Measurements from ENCODE around the gene WBP1. TPM values are rescaled to one million over a fixed set of nuclear protein-coding genes. Genes with fewer than 3 reads are reported as not detected.
"Not testable (repeated sequence)": the region's sequence is repeated elsewhere in the genome, so short reads cannot be mapped to it uniquely, and the experiment has no call there.

The WBP1 gene
- polyA plus RNA-seq (ENCODE audit: insufficient read depth in 1 of 5, insufficient read length in 5 of 5, low replicate concordance in 1 of 5), result 100 to 1,000 TPM in 4 of 5 donors, 10 to 100 TPM in 1; 95.7 to 134 (median 113) TPM
- long read RNA-seq, donor 1, transcript WBP1-209 (3 exons, 847 nt), result minor isoform, 6 of 82 reads
- long read RNA-seq, donor 1, transcript WBP1-201 (4 exons, 1,294 nt), result major isoform, 59 of 82 reads
- long read RNA-seq, donor 1, transcript WBP1-212 (3 exons, 919 nt), result minor isoform, 9 of 82 reads
- long read RNA-seq, donor 1, partial matches to known transcripts, result 0 of 82 reads
- long read RNA-seq, donor 1, other reads (novel, unspliced or antisense), result 0 of 82 reads
- long read RNA-seq, donor 2, transcript WBP1-212 (3 exons, 919 nt), result minor isoform, 7 of 62 reads
- long read RNA-seq, donor 2, transcript WBP1-201 (4 exons, 1,294 nt), result major isoform, 26 of 62 reads
- long read RNA-seq, donor 2, transcript WBP1-209 (3 exons, 847 nt), result minor isoform, 7 of 62 reads
- long read RNA-seq, donor 2, partial matches to known transcripts, result 22 of 62 reads
- long read RNA-seq, donor 2, other reads (novel, unspliced or antisense), result 0 of 62 reads
- long read RNA-seq, donor 3, transcript WBP1-212 (3 exons, 919 nt), result minor isoform, 14 of 58 reads
- long read RNA-seq, donor 3, transcript WBP1-209 (3 exons, 847 nt), result minor isoform, 6 of 58 reads
- long read RNA-seq, donor 3, transcript WBP1-201 (4 exons, 1,294 nt), result major isoform, 27 of 58 reads
- long read RNA-seq, donor 3, partial matches to known transcripts, result 7 of 58 reads
- long read RNA-seq, donor 3, other reads (novel, unspliced or antisense), result 0 of 58 reads
- long read RNA-seq, donor 4, transcript WBP1-201 (4 exons, 1,294 nt), result major isoform, 20 of 46 reads
- long read RNA-seq, donor 4, transcript WBP1-212 (3 exons, 919 nt), result minor isoform, 5 of 46 reads
- long read RNA-seq, donor 4, partial matches to known transcripts, result 11 of 46 reads
- long read RNA-seq, donor 4, other reads (novel, unspliced or antisense), result 0 of 46 reads
- long read RNA-seq, donor 5, transcript WBP1-209 (3 exons, 847 nt), result minor isoform, 7 of 76 reads
- long read RNA-seq, donor 5, transcript WBP1-201 (4 exons, 1,294 nt), result major isoform, 51 of 76 reads
- long read RNA-seq, donor 5, transcript WBP1-212 (3 exons, 919 nt), result minor isoform, 11 of 76 reads
- long read RNA-seq, donor 5, partial matches to known transcripts, result 0 of 76 reads
- long read RNA-seq, donor 5, other reads (novel, unspliced or antisense), result 0 of 76 reads
- long read RNA-seq, donor 6, transcript WBP1-209 (3 exons, 847 nt), result minor isoform, 5 of 78 reads
- long read RNA-seq, donor 6, transcript WBP1-201 (4 exons, 1,294 nt), result major isoform, 49 of 78 reads
- long read RNA-seq, donor 6, transcript WBP1-212 (3 exons, 919 nt), result minor isoform, 8 of 78 reads
- long read RNA-seq, donor 6, partial matches to known transcripts, result 11 of 78 reads
- long read RNA-seq, donor 6, other reads (novel, unspliced or antisense), result 0 of 78 reads
- long read RNA-seq, donor 7, transcript WBP1-212 (3 exons, 919 nt), result minor isoform, 6 of 48 reads
- long read RNA-seq, donor 7, transcript WBP1-201 (4 exons, 1,294 nt), result major isoform, 34 of 48 reads
- long read RNA-seq, donor 7, partial matches to known transcripts, result 0 of 48 reads
- long read RNA-seq, donor 7, other reads (novel, unspliced or antisense), result 0 of 48 reads
- long read RNA-seq, donor 8, transcript WBP1-201 (4 exons, 1,294 nt), result major isoform, 13 of 40 reads
- long read RNA-seq, donor 8, transcript WBP1-212 (3 exons, 919 nt), result minor isoform, 8 of 40 reads
- long read RNA-seq, donor 8, partial matches to known transcripts, result 14 of 40 reads
- long read RNA-seq, donor 8, other reads (novel, unspliced or antisense), result 0 of 40 reads

GRCh38 chr2:74458132-74458937, at the start of gene WBP1:
WBP1 (plus strand) TSS chr2:74458438; CDS start chr2:74458603, 165 bp downstream.
- peak; percentile 99 to 100 for DNase-seq

- no peak for DNase-seq
Observed at GRCh38 chr2:74413001-74413698, 45.1 kb upstream of the WBP1 start.

- DNase-seq, result no peak
Observed at GRCh38 chr2:74414441-74414840, 43.8 kb upstream of the WBP1 start.

GRCh38 chr2:74414881-74415761, 43.1 kb upstream of the WBP1 start:
- DNase-seq, result peak; percentile 52 to 60

- no peak for DNase-seq
Observed at GRCh38 chr2:74415762-74416395, 42.4 kb upstream of the WBP1 start.

- DNase-seq, result no peak
Observed at GRCh38 chr2:74416778-74417177, 41.5 kb upstream of the WBP1 start.

GRCh38 chr2:74417197-74417596, 41.0 kb upstream of the WBP1 start:
- DNase-seq, result no peak

GRCh38 chr2:74417763-74418162, 40.5 kb upstream of the WBP1 start:
- DNase-seq, result no peak

GRCh38 chr2:74418312-74418711, 39.9 kb upstream of the WBP1 start:
- DNase-seq, result no peak

GRCh38 chr2:74419345-74419744, 38.9 kb upstream of the WBP1 start:
- DNase-seq, result no peak

- DNase-seq, result no peak
Observed at GRCh38 chr2:74420006-74420405, 38.2 kb upstream of the WBP1 start.

GRCh38 chr2:74420443-74421103, 37.7 kb upstream of the WBP1 start:
- DNase-seq, result not testable (repeated sequence)

GRCh38 chr2:74421221-74421870, 36.9 kb upstream of the WBP1 start, which contains the start of the genes C2orf81 and WDR54:
C2orf81 (minus strand) TSS chr2:74421619; CDS start chr2:74421560, 59 bp downstream.
WDR54 (plus strand) TSS chr2:74421730; CDS start chr2:74422154, 424 bp downstream.
- DNase-seq, result peak; percentile 90

GRCh38 chr2:74423231-74424095, 34.8 kb upstream of the WBP1 start:
- DNase-seq, result no peak
